Sigmoid colon (tissue), 4 donors: ENCODE data around the gene HEATR1.

Source experiments
- POLR2A ChIP-seq, 2 donors: fragments of 450-650 bp; IDR thresholded peaks; one replicate each; pipeline ENCODE4 v1.6.1; 2016; ENCODE audit warnings: antibody characterized with exemption in 2 of 2, mild to moderate bottlenecking in 2 of 2, moderate library complexity in 2 of 2
- POLR2AphosphoS5 ChIP-seq, 4 donors: sonication (generic); formaldehyde crosslinking; IDR thresholded peaks; one replicate each; pipeline ENCODE4 v1.6.1; 2017; ENCODE audit warnings: antibody characterized with exemption in 4 of 4
- TF ChIP-seq, protein P1 (sequence below), 4 experiments: fragments of 450-650 bp in 3 of 4; fragments of 200-600 bp in 1 of 4; IDR thresholded peaks; one replicate each; pipeline ENCODE4 v1.5.1; 2016 to 2019; ENCODE audit warnings: antibody characterized with exemption in 4 of 4, mild to moderate bottlenecking in 3 of 4, moderate library complexity in 2 of 4

GRCh38 chr1:236535190-236535589 lies 69.1 kb downstream of the HEATR1 start:
- TF ChIP-seq, protein P1, sequence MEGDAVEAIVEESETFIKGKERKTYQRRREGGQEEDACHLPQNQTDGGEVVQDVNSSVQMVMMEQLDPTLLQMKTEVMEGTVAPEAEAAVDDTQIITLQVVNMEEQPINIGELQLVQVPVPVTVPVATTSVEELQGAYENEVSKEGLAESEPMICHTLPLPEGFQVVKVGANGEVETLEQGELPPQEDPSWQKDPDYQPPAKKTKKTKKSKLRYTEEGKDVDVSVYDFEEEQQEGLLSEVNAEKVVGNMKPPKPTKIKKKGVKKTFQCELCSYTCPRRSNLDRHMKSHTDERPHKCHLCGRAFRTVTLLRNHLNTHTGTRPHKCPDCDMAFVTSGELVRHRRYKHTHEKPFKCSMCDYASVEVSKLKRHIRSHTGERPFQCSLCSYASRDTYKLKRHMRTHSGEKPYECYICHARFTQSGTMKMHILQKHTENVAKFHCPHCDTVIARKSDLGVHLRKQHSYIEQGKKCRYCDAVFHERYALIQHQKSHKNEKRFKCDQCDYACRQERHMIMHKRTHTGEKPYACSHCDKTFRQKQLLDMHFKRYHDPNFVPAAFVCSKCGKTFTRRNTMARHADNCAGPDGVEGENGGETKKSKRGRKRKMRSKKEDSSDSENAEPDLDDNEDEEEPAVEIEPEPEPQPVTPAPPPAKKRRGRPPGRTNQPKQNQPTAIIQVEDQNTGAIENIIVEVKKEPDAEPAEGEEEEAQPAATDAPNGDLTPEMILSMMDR (IDR thresholded peaks at IDR 0.05): no peak
- no peak for TF ChIP-seq POLR2AphosphoS5 (IDR thresholded peaks at IDR 0.05)
- no peak for TF ChIP-seq POLR2A (IDR thresholded peaks at IDR 0.05)
